PFSK-1 (cell line): ENCODE data around the gene ZNF439. TPM values are rescaled to one million over a fixed set of nuclear protein-coding genes. Genes with fewer than 3 reads are reported as not detected.

Experiments used
- FOXP2 ChIP-seq: optimal IDR thresholded peaks from 2 replicates; pipeline ENCODE3; 2011; ENCODE audit warnings: borderline replicate concordance, control low read depth, inconsistent platforms; ENCODE audit not compliant: insufficient read depth; ENCODE audit errors: extremely low read length, extremely low read depth
- POLR2AphosphoS5 ChIP-seq: IDR thresholded peaks from 2 replicates; pipeline ENCODE4 v1.6.1; 2012; ENCODE audit warnings: low read depth, mild to moderate bottlenecking, control low read depth, low read length, moderate library complexity
- SIN3A ChIP-seq: IDR thresholded peaks from 2 replicates; pipeline ENCODE4 v1.6.1; 2012; ENCODE audit warnings: mild to moderate bottlenecking, low read length, moderate library complexity, borderline replicate concordance; ENCODE audit not compliant: insufficient read depth
- TAF1 ChIP-seq: IDR thresholded peaks from 2 replicates; pipeline ENCODE4 v1.6.1; 2012; ENCODE audit warnings: low read length, control low read depth, borderline replicate concordance; ENCODE audit not compliant: insufficient read depth
- polyA plus RNA-seq: library from polyadenylated mRNA; unstranded; fragments of >200 nt; gene quantifications from one replicate; pipeline ENCODE4 v1.2.1, GENCODE V29; 2012; ENCODE audit warnings: low read depth, missing spikeins; ENCODE audit not compliant: insufficient read length
- TF ChIP-seq, protein P1 (sequence below), 2 experiments: IDR thresholded peaks; 2 replicates each; pipeline versions ENCODE4 v1.6.1 to v1.8.0; 2011 to 2012; ENCODE audit warnings: low read depth in 2 of 2, low read length in 2 of 2, control low read depth in 1 of 2, inconsistent platforms in 1 of 2, mild to moderate bottlenecking in 1 of 2, moderate library complexity in 1 of 2; ENCODE audit not compliant: insufficient read depth in 1 of 2

ZNF439 gene
- not detected for polyA plus RNA-seq

DNA sequence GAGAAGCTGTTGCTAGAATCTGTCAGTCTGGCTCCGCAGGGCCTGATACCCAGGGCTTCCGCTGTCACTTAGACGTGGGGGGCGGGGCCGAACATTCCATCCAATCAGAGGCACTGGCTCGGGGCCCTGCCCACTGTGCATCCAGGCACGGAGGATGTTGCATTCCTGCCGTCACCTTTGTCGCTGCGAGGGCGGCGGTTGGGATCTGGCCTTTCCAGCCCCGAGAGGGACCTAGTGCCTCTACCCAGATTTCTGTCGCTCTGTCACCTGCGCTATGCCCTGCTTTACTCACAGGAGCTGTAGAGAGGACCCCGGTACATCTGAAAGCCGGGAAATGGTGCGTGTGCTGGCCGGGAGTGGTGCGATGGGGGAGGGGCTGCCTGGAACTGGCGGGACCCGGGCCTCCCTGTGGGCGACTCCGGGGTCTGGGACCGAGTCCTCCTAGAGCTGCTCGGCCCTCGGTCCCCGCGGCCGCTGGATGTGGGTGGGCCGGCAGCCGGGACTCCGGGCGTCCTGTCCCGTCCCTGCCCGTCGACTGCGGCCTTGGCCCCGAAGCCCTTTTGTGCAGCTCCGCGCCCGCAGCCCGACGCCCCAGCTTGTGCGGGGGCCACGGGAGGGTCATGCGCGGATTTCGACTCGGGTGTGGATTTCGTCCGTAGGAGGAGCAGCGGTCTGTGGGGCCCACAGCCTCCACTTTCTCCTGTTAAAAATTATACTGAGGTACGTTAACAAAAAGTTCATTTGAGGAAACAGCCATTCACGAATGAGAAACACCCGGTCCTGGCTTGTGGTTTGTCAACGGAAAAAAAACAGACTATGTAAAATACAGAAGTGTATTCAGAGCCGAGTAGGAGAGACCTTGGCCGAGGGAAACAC is at the start of gene ZNF439:
TSS of gene ZNF439 (plus strand) at position 133 of the 876 bp plus-strand sequence. CDS start at position 275, 142 bp downstream.
- TF ChIP-seq SIN3A: no peak
- TF ChIP-seq POLR2AphosphoS5: no peak; the same call in 1 of the 2 replicates

DNA sequence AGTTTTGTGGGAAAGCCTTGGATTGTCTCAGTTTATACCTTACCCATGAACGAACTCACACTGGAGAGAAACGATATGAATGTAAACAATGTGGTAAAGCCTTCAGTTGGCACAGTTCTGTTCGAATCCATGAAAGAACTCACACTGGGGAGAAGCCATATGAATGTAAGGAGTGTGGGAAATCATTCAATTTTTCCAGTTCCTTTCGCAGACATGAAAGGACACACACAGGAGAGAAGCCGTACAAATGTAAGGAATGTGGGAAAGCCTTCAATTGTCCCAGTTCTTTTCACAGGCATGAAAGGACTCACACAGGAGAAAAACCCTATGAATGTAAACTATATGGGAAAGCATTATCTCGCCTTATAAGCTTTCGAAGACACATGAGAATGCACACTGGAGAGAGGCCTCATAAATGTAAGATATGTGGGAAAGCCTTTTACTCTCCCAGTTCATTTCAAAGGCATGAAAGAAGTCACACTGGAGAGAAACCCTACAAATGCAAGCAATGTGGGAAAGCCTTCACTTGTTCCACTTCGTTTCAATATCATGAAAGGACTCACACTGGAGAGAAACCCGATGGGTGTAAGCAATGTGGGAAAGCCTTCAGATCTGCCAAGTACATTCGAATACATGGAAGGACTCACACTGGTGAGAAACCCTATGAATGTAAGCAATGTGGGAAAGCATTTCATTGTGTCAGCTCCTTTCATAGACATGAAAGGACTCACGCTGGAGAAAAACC is 42.0 kb upstream of the ZNF439 start:
- TF ChIP-seq POLR2AphosphoS5 (no peak), TAF1 (no peak), SIN3A (no peak), FOXP2 (no peak)
- TF ChIP-seq, protein P1, sequence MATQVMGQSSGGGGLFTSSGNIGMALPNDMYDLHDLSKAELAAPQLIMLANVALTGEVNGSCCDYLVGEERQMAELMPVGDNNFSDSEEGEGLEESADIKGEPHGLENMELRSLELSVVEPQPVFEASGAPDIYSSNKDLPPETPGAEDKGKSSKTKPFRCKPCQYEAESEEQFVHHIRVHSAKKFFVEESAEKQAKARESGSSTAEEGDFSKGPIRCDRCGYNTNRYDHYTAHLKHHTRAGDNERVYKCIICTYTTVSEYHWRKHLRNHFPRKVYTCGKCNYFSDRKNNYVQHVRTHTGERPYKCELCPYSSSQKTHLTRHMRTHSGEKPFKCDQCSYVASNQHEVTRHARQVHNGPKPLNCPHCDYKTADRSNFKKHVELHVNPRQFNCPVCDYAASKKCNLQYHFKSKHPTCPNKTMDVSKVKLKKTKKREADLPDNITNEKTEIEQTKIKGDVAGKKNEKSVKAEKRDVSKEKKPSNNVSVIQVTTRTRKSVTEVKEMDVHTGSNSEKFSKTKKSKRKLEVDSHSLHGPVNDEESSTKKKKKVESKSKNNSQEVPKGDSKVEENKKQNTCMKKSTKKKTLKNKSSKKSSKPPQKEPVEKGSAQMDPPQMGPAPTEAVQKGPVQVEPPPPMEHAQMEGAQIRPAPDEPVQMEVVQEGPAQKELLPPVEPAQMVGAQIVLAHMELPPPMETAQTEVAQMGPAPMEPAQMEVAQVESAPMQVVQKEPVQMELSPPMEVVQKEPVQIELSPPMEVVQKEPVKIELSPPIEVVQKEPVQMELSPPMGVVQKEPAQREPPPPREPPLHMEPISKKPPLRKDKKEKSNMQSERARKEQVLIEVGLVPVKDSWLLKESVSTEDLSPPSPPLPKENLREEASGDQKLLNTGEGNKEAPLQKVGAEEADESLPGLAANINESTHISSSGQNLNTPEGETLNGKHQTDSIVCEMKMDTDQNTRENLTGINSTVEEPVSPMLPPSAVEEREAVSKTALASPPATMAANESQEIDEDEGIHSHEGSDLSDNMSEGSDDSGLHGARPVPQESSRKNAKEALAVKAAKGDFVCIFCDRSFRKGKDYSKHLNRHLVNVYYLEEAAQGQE (IDR thresholded peaks at IDR 0.05; ENCODE audit: insufficient read depth in 1 of 2, low read depth in 2 of 2, low read length in 2 of 2): no peak

DNA sequence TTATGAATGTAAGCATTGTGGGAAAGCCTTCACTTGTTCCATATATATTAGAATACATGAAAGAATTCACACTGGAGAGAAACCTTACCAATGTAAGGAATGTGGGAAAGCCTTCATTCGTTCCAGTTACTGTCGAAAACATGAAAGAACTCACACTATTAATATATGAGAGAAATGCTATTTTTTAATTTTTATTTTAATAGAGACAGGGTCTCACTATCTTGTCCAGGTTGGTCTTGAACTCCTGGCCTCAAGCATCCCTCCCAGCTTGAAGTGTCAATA is 41.5 kb upstream of the ZNF439 start:
- TF ChIP-seq SIN3A (no peak), FOXP2 (no peak), TAF1 (no peak), POLR2AphosphoS5 (no peak)
- TF ChIP-seq, protein P1 (IDR thresholded peaks at IDR 0.05; ENCODE audit: insufficient read depth in 1 of 2, low read depth in 2 of 2, low read length in 2 of 2): no peak

DNA sequence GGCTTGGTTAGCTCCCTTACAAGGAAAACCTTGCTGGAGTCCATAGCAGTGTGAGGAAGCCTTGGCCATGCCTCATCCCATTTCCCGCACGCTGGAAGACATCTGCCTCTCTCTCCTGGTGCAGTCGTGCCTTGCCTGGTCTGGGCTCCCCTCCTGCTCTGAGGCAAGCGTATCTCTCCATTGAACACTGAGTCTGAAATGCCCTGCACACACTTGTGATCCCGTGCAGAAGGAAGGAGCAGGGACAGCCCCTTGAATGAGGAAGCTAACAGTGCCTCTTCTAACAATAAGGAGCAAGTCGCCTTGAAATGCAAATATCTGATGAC is 34.9 kb upstream of the ZNF439 start:
- TF ChIP-seq FOXP2 (no peak), SIN3A (no peak)
- TF ChIP-seq, protein P1 (IDR thresholded peaks at IDR 0.05; ENCODE audit: insufficient read depth in 1 of 2, low read depth in 2 of 2, low read length in 2 of 2): no peak

DNA sequence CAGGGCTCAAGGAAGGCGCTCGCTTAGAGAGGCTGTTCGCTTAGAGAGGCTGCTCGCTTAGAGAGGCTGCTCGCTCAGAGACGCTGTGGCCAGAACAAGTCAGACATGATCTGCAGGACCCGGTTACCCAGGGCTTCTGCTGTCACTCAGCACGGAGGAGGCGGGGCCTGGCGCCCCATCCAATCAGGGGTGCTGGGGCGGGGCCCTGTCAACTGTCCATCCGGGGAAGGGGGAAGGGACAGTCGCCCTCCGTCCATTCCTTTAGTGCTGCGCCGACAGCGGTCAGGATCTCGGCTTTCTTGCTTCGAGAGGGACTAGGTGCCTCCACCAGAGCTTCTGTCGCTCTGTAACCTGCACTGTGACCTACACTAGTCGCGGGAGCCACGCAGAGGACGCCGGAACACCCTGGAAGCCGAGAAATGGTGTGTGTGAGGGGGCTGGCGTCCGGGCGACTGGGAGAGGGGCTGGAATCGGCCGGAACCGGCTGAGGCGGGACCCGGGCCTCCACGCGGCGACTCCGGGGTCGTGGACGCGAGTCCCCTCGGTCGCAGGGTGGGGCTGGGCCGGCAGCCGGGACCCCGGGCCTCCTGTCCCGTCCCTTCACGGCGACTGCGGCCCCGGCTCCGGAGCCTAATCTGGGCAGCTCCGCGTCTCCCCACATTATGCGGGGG is 34.4 kb upstream of the ZNF439 start, which contains the start of gene ZNF440:
TSS of gene ZNF440 (plus strand) at position 245 of the 671 bp plus-strand sequence. CDS start at position 420, 175 bp downstream.
- peak; percentile 95 for TF ChIP-seq TAF1
- TF ChIP-seq SIN3A: peak; percentile 8; the same call in 1 of the 2 replicates
- TF ChIP-seq, protein P1 (IDR thresholded peaks at IDR 0.05; ENCODE audit: insufficient read depth in 1 of 2, low read depth in 2 of 2, low read length in 2 of 2): 0 out of 4 replicates have a peak, but pooled peaks of 1 of the 2 experiments have one; percentile 30
- no peak for TF ChIP-seq FOXP2
- TF ChIP-seq POLR2AphosphoS5: peak; percentile 99
